MM.1S (cell line): ENCODE data around the gene HAO2.

Source experiments
- CTCF ChIP-seq: fragments of 300-600 bp; sonication (generic); IDR thresholded peaks from 2 replicates; pipeline ENCODE4 v1.5.1; 2016; ENCODE audit warnings: antibody characterized with exemption, low read length, mixed read lengths
- EZH2 ChIP-seq: fragments of 300-600 bp; sonication (generic); optimal IDR thresholded peaks from 2 replicates; pipeline ENCODE3; 2017; ENCODE audit warnings: low read depth, mild to moderate bottlenecking, antibody characterized with exemption, low read length, mixed read lengths
- EZH2phosphoT487 ChIP-seq: fragments of 300-600 bp; sonication (generic); IDR thresholded peaks from 2 replicates; pipeline ENCODE4 v1.6.1; 2018; ENCODE audit warnings: antibody characterized with exemption, low read length

GRCh38 chr1:119361620-119362344, 6.8 kb upstream of the HAO2 start:
- no peak for TF ChIP-seq CTCF
- no peak for TF ChIP-seq EZH2phosphoT487
- no peak for TF ChIP-seq EZH2
